HG02938 (cell line): ENCODE results near the gene PCTP.

Source experiments
- ATAC-seq: cut with Tn5 transposase; IDR thresholded peaks from one replicate; pipeline ENCODE4 v1.9.1; 2021; ENCODE audit warnings: mild to moderate bottlenecking, moderate library complexity; ENCODE audit not compliant: unreplicated experiment

Gene PCTP

GRCh38 chr17:55751720-55752250 is 934 bp downstream of the PCTP start:
- no peak for ATAC-seq

GRCh38 chr17:55756689-55757088 is 5.8 kb downstream of the PCTP start:
- ATAC-seq, result no peak

GRCh38 chr17:55757659-55758058 is 6.8 kb downstream of the PCTP start:
- ATAC-seq, result peak; percentile 51

- ATAC-seq, result no peak
Observed at GRCh38 chr17:55758171-55758570, 7.3 kb downstream of the PCTP start.

- no peak for ATAC-seq
Observed at GRCh38 chr17:55760643-55761355, 9.9 kb downstream of the PCTP start.

- ATAC-seq, result no peak
Observed at GRCh38 chr17:55762086-55762858, 11.4 kb downstream of the PCTP start.

GRCh38 chr17:55763856-55764255 is 13.0 kb downstream of the PCTP start:
- no peak for ATAC-seq

GRCh38 chr17:55764610-55765009 is 13.8 kb downstream of the PCTP start:
- ATAC-seq, result no peak

- ATAC-seq, result no peak
Observed at GRCh38 chr17:55765472-55765871, 14.6 kb downstream of the PCTP start.

- ATAC-seq, result no peak
Observed at GRCh38 chr17:55768936-55769624, 18.2 kb downstream of the PCTP start.

- ATAC-seq, result no peak
Observed at GRCh38 chr17:55769625-55770000, 18.8 kb downstream of the PCTP start.

GRCh38 chr17:55770196-55770870 is 19.5 kb downstream of the PCTP start:
- ATAC-seq, result no peak

GRCh38 chr17:55772086-55772485 is 21.2 kb downstream of the PCTP start:
- ATAC-seq, result no peak

GRCh38 chr17:55773671-55774070 is 22.8 kb downstream of the PCTP start:
- no peak for ATAC-seq

- no peak for ATAC-seq
Observed at GRCh38 chr17:55774846-55775271, 24.0 kb downstream of the PCTP start.

GRCh38 chr17:55776271-55776670 is 25.4 kb downstream of the PCTP start:
- no peak for ATAC-seq

- ATAC-seq, result no peak
Observed at GRCh38 chr17:55777471-55777971, 26.7 kb downstream of the PCTP start.

- ATAC-seq, result no peak
Observed at GRCh38 chr17:55778389-55779118, 27.7 kb downstream of the PCTP start.

- ATAC-seq, result no peak
Observed at GRCh38 chr17:55783684-55784245, 32.9 kb downstream of the PCTP start.

- no peak for ATAC-seq
Observed at GRCh38 chr17:55784666-55785065, 33.8 kb downstream of the PCTP start.
